Stimulated activated CD4-positive, alpha-beta T cell treated with anti-CD3 and anti-CD28 coated beads, Interleukin-4, amount 100 ng/mL, for 1 hour (primary cell): ENCODE results near the gene TM6SF1.
"Not testable (repeated sequence)": the region's sequence is repeated elsewhere in the genome, so short reads cannot be mapped to it uniquely, and the experiment has no call there.

ENCODE experiments used
- DNase-seq: peaks from one replicate; pipeline ENCODE4 v3.0.0-alpha.2; 2020

Gene TM6SF1

GRCh38 chr15:83118968-83119367, 11.5 kb downstream of the TM6SF1 start:
- DNase-seq: no peak

- DNase-seq: no peak
Observed at GRCh38 chr15:83119968-83120581, 12.6 kb downstream of the TM6SF1 start.

- DNase-seq: no peak
Observed at GRCh38 chr15:83123529-83123928, 16.1 kb downstream of the TM6SF1 start.

GRCh38 chr15:83127547-83128150, 20.2 kb downstream of the TM6SF1 start:
- no peak for DNase-seq

- no peak for DNase-seq
Observed at GRCh38 chr15:83129791-83130190, 22.3 kb downstream of the TM6SF1 start.

GRCh38 chr15:83132861-83133523, 25.5 kb downstream of the TM6SF1 start:
- DNase-seq: no peak

GRCh38 chr15:83142151-83142550, 34.7 kb downstream of the TM6SF1 start:
- DNase-seq: not testable (repeated sequence)

- no peak for DNase-seq
Observed at GRCh38 chr15:83144771-83145170, 37.3 kb downstream of the TM6SF1 start.

- DNase-seq: no peak
Observed at GRCh38 chr15:83153288-83153687, 45.8 kb downstream of the TM6SF1 start.

GRCh38 chr15:83155942-83156341, 48.5 kb downstream of the TM6SF1 start:
- no peak for DNase-seq

GRCh38 chr15:83158393-83158792, 50.9 kb downstream of the TM6SF1 start:
- DNase-seq: no peak

- no peak for DNase-seq
Observed at GRCh38 chr15:83160741-83161140, 53.3 kb downstream of the TM6SF1 start.

GRCh38 chr15:83163032-83163431, 55.6 kb downstream of the TM6SF1 start:
- DNase-seq: no peak

GRCh38 chr15:83164111-83164770, 56.8 kb downstream of the TM6SF1 start:
- DNase-seq: no peak

- DNase-seq: no peak
Observed at GRCh38 chr15:83164771-83165404, 57.4 kb downstream of the TM6SF1 start.

GRCh38 chr15:83166218-83166617, 58.8 kb downstream of the TM6SF1 start:
- DNase-seq: no peak

GRCh38 chr15:83166830-83167229, 59.4 kb downstream of the TM6SF1 start:
- no peak for DNase-seq

GRCh38 chr15:83169576-83169975, 62.1 kb downstream of the TM6SF1 start:
- not testable (repeated sequence) for DNase-seq

- DNase-seq: no peak
Observed at GRCh38 chr15:83170474-83171165, 63.2 kb downstream of the TM6SF1 start.

GRCh38 chr15:83174891-83175290, 67.4 kb downstream of the TM6SF1 start:
- DNase-seq: no peak

GRCh38 chr15:83178390-83178789, 70.9 kb downstream of the TM6SF1 start:
- DNase-seq: no peak

- DNase-seq: no peak
Observed at GRCh38 chr15:83178869-83179325, 71.5 kb downstream of the TM6SF1 start.

- no peak for DNase-seq
Observed at GRCh38 chr15:83185561-83185960, 78.1 kb downstream of the TM6SF1 start.
